PFSK-1 (cell line): ENCODE data around the gene FYB1.

Experiments
- FOXP2 ChIP-seq: optimal IDR thresholded peaks from 2 replicates; pipeline ENCODE3; 2011; ENCODE audit warnings: borderline replicate concordance, control low read depth, inconsistent platforms; ENCODE audit not compliant: insufficient read depth; ENCODE audit errors: extremely low read length, extremely low read depth
- POLR2AphosphoS5 ChIP-seq: IDR thresholded peaks from 2 replicates; pipeline ENCODE4 v1.6.1; 2012; ENCODE audit warnings: low read depth, mild to moderate bottlenecking, control low read depth, low read length, moderate library complexity
- REST ChIP-seq, 2 experiments: IDR thresholded peaks; 2 replicates each; pipeline versions ENCODE4 v1.6.1 to v1.8.0; 2011 to 2012; ENCODE audit warnings: low read depth in 2 of 2, low read length in 2 of 2, control low read depth in 1 of 2, inconsistent platforms in 1 of 2, mild to moderate bottlenecking in 1 of 2, moderate library complexity in 1 of 2; ENCODE audit not compliant: insufficient read depth in 1 of 2
- SIN3A ChIP-seq: IDR thresholded peaks from 2 replicates; pipeline ENCODE4 v1.6.1; 2012; ENCODE audit warnings: mild to moderate bottlenecking, low read length, moderate library complexity, borderline replicate concordance; ENCODE audit not compliant: insufficient read depth
- TAF1 ChIP-seq: IDR thresholded peaks from 2 replicates; pipeline ENCODE4 v1.6.1; 2012; ENCODE audit warnings: low read length, control low read depth, borderline replicate concordance; ENCODE audit not compliant: insufficient read depth

Gene FYB1

GRCh38 chr5:39055768-39056398 is 163.5 kb downstream of the FYB1 start:
- TF ChIP-seq FOXP2 (no peak), SIN3A (no peak), POLR2AphosphoS5 (no peak), TAF1 (no peak), REST (IDR thresholded peaks at IDR 0.05; ENCODE audit: insufficient read depth in 1 of 2, low read depth in 2 of 2, low read length in 2 of 2) (no peak)
